ENCODE results near the gene BOD1L2.

Gene BOD1L2

DNA sequence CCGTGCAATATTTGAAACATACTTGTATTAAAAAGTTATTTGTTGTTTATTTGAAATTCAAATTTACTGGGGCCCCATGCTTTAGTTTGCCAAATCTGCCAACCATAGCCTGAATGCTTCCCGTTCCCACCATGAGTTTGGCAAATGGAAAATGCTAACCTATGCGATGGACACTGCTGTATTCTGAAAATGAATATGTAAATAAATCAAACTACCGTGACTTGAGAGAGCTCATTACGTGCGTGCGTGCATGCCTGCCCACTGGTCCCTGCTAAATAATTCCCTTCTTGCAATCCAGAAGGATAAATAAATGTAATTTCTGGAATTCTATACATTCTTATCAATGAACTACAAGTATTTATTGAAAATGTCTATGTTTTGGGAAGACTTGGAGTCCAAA, 3.2 kb downstream of the BOD1L2 start:
- no peak for DNase-seq (ENCODE audit: low spot score)

DNA sequence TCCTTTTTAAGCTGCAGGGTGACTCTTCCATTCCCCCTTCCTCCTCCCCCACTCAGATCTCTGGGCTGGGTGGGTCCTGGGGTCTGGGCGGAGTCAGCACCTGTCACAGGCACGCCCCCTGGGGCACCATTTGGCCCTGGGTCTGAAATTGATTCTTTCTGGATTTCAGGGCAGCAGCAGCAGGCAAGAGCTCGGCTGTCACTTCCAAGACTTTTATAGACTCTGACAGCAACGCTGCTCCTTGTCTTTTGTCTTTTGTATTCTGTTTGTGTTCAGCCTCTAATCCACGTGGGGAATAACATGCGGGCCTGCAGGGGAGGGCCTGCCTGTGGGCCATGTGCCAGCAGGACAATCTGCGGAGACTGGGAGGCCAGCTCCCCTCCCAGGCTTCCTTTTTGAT, 3.9 kb downstream of the BOD1L2 start:
- peak; percentile 13 for DNase-seq (ENCODE audit: low spot score)

DNA sequence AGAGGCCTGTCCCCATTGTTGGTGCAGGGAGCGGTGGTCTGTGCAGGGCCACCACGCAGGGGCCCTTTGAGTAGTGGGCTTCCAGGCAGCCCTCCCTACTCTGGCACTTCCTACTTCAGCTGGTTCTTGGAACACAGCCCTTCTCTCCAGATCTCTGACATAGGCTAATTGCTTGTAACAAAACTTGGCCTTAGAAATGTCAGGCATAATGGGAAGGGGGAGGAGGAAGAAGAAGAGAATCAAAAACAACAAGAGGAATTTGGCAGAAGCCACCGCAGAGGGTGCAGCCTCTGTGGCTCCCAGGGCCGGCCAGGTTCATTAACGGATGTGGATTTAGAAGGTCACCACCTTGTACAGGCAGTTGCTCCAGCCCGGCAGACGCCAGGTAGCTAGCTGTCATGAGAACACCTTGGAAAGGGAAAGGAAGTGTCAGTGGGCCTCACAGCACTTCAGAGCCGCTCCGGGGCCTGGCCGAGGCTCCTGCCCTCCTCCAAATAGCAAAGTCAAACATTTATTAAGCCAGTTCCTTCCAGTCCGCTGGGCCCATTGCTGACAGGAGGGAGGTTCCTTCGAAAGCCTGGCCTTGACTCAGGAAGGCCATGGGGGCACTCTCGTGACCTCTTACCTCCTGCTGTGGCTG, 7.4 kb downstream of the BOD1L2 start:
- DNase-seq (ENCODE audit: low spot score): no peak

DNA sequence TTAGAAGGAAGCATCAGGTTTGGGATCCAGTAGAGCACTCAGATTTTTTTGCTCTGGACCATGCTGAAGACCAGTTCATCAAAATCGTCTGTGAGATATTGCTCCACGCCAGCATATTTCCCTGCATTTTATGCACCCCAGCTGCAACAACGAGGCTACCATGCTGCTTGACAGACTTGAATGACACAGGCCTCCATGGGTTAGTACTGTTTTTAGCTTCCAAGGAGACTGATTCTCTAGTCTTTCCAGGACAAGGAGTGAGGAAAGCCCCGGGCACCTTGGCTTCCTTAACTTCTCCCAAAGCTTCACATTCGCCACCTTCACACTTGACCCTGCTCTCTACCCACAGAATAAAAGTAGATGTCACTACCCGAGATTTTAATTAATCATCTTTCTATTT, 17.5 kb downstream of the BOD1L2 start:
- no peak for DNase-seq (ENCODE audit: low spot score)

DNA sequence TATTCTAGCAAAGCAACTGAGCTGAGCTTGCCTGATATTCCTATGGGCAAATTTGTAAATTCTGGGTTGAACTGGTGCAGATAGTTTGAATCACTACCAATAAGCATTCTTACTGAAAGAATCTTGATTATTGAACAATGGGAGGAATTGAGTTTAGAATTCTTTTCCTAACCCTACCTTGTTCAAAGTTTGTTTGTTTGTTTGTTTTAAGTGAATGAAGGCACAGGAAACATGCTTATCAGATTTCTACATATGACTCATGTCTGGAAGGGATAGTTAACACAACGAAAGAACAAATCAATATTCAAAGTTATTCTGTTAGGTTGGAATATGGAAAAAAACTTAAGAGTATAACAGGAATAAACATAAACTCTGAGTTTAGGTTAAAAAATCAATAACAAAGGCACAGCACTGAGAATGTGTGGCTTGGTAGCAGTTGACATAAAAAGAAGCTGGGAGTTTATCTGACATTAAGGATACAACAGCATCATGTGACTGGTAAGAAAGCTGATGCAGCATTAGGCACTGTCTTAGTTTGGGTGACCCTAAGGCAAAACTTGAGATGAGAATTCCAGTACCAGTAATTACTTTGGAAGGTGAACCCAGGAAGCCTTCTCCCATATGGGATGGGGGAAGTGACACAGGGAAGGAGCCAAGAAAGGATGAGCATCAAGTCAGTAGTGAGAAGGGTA, 20.9 kb downstream of the BOD1L2 start:
- no peak for DNase-seq (ENCODE audit: low spot score)

DNA sequence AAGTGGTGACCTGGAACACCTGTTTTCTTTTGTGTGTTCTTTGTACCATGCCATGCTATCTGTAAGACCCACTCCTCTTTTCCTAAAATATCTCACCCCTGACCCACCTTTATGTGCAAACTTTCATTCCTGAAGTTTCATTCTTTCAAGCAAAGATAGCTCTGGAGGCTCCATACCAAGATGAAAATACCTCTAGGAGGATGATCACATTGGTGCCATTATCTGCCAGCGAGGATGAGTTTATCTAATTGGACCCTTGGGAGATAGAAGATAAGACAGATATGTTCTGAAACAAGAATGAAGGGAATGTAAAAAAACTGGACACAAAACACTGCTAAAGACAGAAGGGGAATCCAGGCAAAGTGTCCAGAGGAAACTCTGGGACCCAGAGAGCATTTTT, 24.1 kb downstream of the BOD1L2 start:
- no peak for DNase-seq (ENCODE audit: low spot score)

DNA sequence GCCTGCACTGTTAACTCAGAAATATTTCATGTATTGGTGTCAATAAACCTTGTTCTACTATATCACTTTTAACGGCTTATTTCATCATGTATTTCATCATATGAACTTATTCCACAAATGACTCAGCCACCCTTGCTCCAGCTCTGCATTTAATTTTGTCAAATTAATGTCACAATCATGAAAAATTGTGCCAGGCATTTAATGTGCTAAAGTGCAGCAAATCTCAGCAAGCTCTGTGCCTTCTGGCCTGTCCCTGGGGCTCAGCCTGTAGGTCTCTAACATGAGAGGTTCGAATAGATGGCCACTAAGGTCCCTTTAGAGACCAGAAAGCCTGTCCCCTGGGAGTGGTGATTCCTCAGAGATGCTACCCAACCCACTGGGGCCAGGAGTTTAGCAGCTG, 28.6 kb downstream of the BOD1L2 start:
- DNase-seq (ENCODE audit: low spot score): no peak

DNA sequence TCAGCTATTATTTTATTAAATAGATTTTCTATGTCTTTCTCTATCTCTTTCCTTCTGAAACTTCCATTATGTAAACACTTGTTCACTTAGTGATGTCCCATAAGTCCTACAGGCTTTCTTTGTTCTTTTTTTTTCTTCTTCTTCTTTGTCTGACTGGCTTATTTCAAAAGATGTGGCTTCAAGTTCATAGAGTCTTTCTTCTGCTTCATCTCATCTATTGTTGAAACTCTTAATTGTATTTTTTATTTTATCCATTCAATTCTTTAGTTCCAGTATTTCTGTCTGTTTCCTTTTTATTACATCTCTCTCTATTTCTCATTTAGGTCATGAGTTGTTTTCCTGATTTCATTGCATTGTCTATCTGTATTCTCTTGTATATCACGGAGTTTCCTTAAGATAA, 38.5 kb downstream of the BOD1L2 start:
- DNase-seq (ENCODE audit: low spot score): no peak

DNA sequence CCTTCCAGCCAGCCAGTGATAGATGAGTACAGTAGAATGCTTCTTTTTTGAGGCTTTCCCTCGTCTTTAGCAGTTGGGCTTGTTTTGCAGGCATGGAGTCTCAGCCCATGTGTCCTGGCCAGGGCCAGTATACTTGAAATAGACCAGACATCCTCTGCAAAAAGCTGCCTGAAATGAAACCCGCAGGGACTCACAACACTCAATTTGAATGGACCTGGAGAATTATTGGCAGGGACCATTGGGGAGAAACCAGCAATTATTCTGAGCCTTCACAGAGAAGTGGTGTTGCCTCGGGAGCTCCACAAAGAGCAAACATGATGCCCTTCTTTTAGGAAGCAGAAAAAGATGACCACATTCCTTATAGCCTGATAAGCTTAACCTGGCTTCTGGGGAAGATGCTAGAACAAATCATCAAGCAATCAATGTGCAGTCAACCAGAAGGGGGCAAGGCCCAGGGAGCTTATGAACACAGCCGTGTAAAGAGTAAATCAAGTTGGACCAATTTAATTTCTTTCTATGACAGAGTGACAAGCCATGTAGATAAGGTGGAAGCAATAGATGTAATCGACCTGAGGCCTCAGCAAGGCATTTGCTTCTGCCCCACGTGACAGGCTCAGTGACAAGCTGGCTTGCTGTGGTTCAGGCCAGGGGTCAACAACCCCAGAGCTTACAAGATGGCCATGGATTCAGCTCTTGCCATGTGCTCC, 42.1 kb downstream of the BOD1L2 start:
- DNase-seq (ENCODE audit: low spot score): peak; percentile 18

DNA sequence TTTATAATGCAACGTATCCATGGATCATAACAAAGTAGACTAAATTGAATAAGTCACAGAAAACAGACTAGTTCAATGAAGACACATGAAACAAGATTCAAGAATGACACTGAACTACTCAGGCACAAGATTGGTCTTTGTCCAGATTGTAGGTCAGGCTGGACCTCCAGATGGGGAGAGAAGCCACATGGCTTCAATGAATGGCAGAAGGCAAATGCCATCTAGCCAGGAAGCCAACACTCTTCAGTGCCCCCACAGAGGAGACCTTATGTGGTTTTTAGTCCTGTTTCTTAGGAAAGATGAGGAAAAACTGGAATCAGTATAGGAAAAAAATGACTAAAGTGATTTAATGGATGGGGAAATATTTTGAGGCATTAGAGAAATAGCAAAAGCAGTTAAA, 43.1 kb downstream of the BOD1L2 start:
- DNase-seq (ENCODE audit: low spot score): peak; percentile 68

DNA sequence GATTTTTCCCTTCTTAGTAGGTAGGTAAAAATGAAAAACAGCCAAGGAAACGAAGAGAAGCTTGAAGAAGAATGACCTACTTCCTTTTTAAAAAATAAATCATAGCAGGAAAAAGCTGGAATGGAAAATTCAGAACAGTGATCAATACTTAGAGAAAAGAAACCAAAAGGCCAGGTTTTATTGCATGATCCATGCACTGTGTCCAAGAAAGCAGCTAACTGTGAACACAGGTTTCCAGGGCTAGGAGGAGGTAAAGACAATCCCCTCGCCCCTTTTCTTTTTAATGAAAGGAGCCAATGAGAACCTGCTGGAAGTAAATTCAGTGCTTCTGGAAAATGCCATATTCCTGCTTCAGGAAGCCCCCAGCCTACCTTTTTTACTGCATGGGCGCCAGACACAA, 47.2 kb downstream of the BOD1L2 start:
- no peak for DNase-seq (ENCODE audit: low spot score)

DNA sequence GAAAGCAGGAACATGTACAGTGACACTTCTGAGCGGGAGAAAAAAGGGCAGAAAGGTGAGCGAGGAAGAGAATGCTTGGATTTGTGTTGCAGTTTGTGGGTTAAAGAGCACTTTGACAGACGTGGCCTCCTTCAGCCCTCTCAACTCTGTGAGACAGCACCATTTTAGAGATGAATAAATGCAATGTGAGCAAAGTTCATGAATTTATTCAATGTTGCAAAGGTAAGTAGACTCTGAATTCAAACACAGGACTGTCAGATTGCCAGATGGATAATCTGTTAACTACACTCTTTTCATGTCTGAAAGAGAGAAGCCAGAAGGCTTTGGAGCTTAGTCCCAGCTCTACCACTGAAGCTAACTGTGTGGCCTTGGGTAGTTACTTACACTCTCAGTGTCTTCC, 47.7 kb downstream of the BOD1L2 start:
- no peak for DNase-seq (ENCODE audit: low spot score)

DNA sequence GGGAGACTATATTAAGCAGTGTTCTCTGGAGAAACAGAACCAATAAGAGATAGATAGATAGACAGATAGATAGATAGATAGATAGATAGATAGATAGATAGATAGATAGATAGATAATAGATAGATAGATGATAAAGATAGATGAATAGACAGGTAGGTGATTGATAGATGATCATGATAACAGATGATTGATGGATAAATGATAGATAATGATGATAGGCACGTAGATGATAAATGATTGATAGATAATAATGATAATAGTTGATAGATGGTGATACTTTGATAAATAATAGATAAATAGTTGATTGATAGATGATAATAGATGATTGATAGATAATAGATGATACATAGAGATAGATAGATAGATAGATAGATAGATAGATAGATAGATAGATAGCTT, 48.5 kb downstream of the BOD1L2 start:
- no peak for DNase-seq (ENCODE audit: low spot score)

DNA sequence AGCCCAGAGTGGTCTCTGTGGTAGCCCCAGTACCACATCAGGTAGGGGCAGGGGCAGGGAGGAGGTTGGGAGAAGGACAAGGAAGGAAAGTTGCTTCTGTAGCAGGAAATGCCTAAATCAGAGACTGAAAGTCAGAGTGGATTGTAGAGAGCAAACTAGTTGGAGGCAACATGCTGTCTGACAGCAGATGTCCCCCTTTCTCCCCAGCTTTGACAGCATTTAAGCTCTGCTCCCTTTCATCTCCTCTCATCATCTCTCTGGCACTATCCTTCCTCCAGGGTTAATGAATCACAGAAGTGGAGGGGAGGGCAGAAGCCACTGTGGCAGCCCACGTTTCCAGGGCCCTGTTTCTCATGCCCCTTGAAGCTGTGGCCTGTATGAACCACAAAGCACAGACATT, 50.4 kb downstream of the BOD1L2 start:
- no peak for DNase-seq (ENCODE audit: low spot score)

DNA sequence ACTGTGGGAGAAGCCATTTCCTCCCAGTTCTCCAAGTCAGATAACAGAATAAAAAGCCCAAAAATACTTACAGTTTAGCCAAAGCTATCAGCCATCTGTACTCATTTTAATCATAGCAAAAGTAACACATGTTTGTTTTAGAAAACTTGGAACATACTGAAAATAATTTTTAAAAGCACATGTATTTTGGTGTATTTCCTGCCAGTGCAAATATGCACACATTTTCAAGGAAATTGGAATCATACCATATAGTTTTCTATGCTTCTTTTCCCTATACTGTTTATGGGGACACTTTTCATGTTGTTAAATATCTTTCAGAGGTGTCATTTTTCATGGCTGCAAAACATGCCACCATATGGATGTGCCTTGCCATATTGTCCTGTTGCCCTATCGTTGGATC, 51.2 kb downstream of the BOD1L2 start:
- no peak for DNase-seq (ENCODE audit: low spot score)

All from cerebellar cortex (tissue), 1 donor.